GM21360 (cell line): Measurements from ENCODE around the gene XPO4.

Source experiments
- ATAC-seq: cut with Tn5 transposase; IDR thresholded peaks from one replicate; pipeline ENCODE4 v1.9.1; 2021; ENCODE audit warnings: mild to moderate bottlenecking, moderate library complexity; ENCODE audit not compliant: unreplicated experiment

XPO4 gene

GRCh38 chr13:20729633-20730585, 172.6 kb downstream of the XPO4 start:
- no peak for ATAC-seq

GRCh38 chr13:20728579-20729311, 173.8 kb downstream of the XPO4 start:
- no peak for ATAC-seq

GRCh38 chr13:20727856-20728255, 174.7 kb downstream of the XPO4 start:
- no peak for ATAC-seq
